Mucosa of stomach (tissue), 1 donor: Measurements from ENCODE around the gene UGP2.

ENCODE experiments used
- H3K27me3 ChIP-seq: one replicate; pipeline ENCODE4 v1.7.0; 2013; ENCODE audit warnings: mild to moderate bottlenecking, low read length; ENCODE audit not compliant: control insufficient read depth, insufficient read depth
- H3K36me3 ChIP-seq: one replicate; pipeline ENCODE4 v1.7.0; 2013; ENCODE audit warnings: low read length; ENCODE audit not compliant: control insufficient read depth, insufficient read depth
- H3K4me1 ChIP-seq: one replicate; pipeline ENCODE4 v1.7.0; 2013; ENCODE audit warnings: mild to moderate bottlenecking, low read length; ENCODE audit not compliant: control insufficient read depth, insufficient read depth
- H3K4me3 ChIP-seq: one replicate; pipeline ENCODE4 v1.7.0; 2013; ENCODE audit warnings: low read length
- H3K9ac ChIP-seq: one replicate; pipeline ENCODE4 v1.7.0; 2013; ENCODE audit warnings: mild to moderate bottlenecking, low read length, moderate library complexity
- H3K9me3 ChIP-seq: one replicate; pipeline ENCODE4 v1.7.0; 2013; ENCODE audit warnings: mild to moderate bottlenecking, low read length, moderate library complexity; ENCODE audit not compliant: control insufficient read depth
- donor health status: Pancreatic carcinoma.

UGP2 gene

GRCh38 chr2:63819256-63819655 is 22.4 kb upstream of the UGP2 start:
- H3K9ac ChIP-seq, result no peak overlapping the region
- no peak overlapping the region for H3K4me3 ChIP-seq
- H3K36me3 ChIP-seq, result no peaks in the 10 kb centered on the region
- no peaks in the 10 kb centered on the region for H3K4me1 ChIP-seq
- H3K9me3 ChIP-seq, result no peaks in the 10 kb centered on the region
- H3K27me3 ChIP-seq, result no peaks in the 10 kb centered on the region

DNA sequence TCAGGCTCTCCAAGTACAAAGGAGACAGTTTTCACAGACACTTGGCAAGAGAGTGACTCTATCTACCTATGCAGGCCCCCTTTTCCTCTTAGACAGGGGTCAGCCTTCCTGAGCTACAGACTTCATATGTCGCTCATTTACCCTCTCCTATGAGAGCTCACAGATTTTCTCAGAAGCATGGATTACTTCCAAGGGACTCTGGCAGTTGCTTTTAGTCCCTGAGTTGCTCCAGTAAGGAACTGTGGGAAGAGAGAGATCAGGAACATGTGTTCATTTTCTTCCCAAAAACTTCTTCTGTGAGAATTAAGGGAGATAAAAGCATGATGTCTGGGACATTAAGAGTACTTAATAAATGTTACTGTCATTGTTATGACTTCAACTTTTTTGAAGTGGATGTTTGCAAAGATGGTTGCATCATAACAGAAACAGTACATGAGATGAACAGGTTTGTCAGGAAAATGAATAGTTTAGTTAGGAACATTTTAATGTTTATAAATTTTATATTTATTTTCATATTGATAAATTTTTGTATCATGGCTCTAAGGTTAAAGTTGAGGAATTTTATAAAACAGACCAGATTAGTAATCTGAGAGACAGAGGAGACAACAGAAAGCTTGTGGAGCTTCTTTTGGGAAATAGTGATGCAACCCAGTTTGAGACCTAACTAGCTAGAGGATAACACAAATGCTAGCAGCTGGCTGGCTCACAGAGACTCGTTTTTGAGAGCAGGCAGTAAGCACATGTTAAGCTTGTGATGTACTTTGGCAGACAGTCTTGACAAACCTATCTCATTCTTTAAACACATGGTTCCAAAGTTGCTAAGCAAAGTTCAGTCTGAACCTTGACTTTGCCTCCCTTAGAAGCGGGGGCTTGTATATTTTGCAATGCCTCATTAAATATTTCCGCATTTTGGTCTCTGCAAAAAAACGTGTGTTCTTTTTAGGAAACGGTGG is 21.7 kb upstream of the UGP2 start:
- H3K4me1 ChIP-seq, result no peaks in the 10 kb centered on the region
- H3K9ac ChIP-seq, result no peak overlapping the region
- no peaks in the 10 kb centered on the region for H3K36me3 ChIP-seq
- no peaks in the 10 kb centered on the region for H3K9me3 ChIP-seq
- H3K4me3 ChIP-seq, result no peak overlapping the region
- no peaks in the 10 kb centered on the region for H3K27me3 ChIP-seq

DNA sequence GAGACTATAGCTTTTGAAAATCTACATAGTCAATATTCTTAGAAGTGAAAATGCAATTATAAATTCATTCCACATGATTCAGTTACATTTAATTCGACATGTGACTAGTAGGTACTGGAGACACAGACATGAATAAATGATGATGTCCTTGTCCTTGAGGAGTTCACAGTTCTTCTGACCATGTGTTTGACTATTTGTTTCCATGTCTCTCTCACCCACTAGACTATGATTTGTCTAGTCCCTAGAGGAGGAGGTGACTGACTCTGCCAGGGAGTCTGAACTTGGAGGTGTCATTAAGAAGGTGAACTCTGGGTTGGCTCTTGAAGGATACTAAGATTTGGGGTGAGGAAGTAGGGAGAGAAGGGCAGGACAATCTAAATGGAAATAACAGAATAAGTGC is 20.7 kb upstream of the UGP2 start:
- no peaks in the 10 kb centered on the region for H3K9me3 ChIP-seq
- H3K4me3 ChIP-seq, result no peak overlapping the region
- no peak overlapping the region for H3K9ac ChIP-seq
- H3K4me1 ChIP-seq, result no peaks in the 10 kb centered on the region
- no peaks in the 10 kb centered on the region for H3K36me3 ChIP-seq
- no peaks in the 10 kb centered on the region for H3K27me3 ChIP-seq

DNA sequence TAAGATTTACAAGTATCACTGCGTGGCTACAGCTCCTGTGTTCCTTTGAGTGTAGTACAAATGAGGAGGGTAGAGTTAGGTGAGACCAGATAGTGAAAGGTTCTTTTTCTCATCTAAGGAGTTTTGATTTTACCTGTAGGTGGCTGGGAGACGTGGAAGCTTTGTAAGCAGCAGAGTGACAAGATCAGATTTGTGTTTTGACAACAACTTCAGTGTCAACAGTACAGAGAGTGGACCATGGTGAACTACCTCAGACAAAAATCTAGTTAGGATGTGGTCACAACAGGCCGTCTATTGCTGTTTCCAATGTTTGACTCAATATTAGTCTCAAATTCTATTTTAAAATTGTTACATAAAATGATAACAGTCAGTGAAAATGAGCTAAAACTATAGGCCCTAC is 20.3 kb upstream of the UGP2 start:
- Histone ChIP-seq H3K9me3 (no peaks in the 10 kb centered on the region), H3K4me1 (no peaks in the 10 kb centered on the region), H3K36me3 (no peaks in the 10 kb centered on the region), H3K27me3 (no peaks in the 10 kb centered on the region), H3K4me3 (no peak overlapping the region), H3K9ac (no peak overlapping the region)

GRCh38 chr2:63822478-63822877 is 19.2 kb upstream of the UGP2 start:
- Histone ChIP-seq H3K9me3 (no peaks in the 10 kb centered on the region), H3K9ac (no peak overlapping the region), H3K4me3 (no peak overlapping the region), H3K4me1 (no peaks in the 10 kb centered on the region), H3K27me3 (no peaks in the 10 kb centered on the region), H3K36me3 (no peaks in the 10 kb centered on the region)

- Histone ChIP-seq H3K36me3 (no peaks in the 10 kb centered on the region), H3K4me3 (no peak overlapping the region), H3K27me3 (no peaks in the 10 kb centered on the region), H3K9ac (no peak overlapping the region), H3K9me3 (no peaks in the 10 kb centered on the region), H3K4me1 (no peaks in the 10 kb centered on the region)
Observed at GRCh38 chr2:63827749-63828148, 13.9 kb upstream of the UGP2 start.

DNA sequence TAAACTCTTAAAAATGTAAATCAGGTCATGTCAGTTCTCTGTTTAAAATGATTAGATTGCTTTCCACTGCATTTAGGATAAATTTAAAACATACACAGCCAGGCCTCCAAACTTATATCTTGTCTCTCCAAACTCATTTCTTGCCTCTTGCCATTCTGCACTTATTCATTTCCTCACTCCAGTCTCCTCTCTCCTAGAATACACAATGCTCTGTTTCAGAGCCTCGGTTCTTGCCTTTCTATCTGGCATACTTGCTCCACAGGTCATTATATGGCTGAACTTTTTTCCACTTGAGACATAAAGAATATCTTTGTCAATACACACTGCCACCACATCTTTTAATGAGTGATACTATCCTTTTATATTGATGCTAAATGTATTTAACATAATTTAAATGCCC is 10.5 kb upstream of the UGP2 start:
- Histone ChIP-seq H3K9me3 (no peaks in the 10 kb centered on the region), H3K9ac (no peak overlapping the region), H3K4me1 (no peaks in the 10 kb centered on the region), H3K4me3 (no peak overlapping the region), H3K27me3 (no peaks in the 10 kb centered on the region), H3K36me3 (no peaks in the 10 kb centered on the region)

- H3K36me3 ChIP-seq, result no peaks in the 10 kb centered on the region
- no peak overlapping the region for H3K9ac ChIP-seq
- no peaks in the 10 kb centered on the region for H3K4me1 ChIP-seq
Observed at GRCh38 chr2:63834401-63834800, 7.3 kb upstream of the UGP2 start.

GRCh38 chr2:63837036-63837594 is 4.6 kb upstream of the UGP2 start:
- H3K9me3 ChIP-seq, result no peaks in the 10 kb centered on the region
- no peak overlapping the region for H3K4me3 ChIP-seq
- no peak overlapping the region for H3K9ac ChIP-seq
- H3K27me3 ChIP-seq, result no peaks in the 10 kb centered on the region
- peaks cover 4% of the 10 kb centered on the region for H3K4me1 ChIP-seq
- no peaks in the 10 kb centered on the region for H3K36me3 ChIP-seq

More at GRCh38 chr2:63834401-63834800, 7.3 kb upstream of the UGP2 start:
- H3K27me3 ChIP-seq, result no peaks in the 10 kb centered on the region
- H3K4me3 ChIP-seq, result no peak overlapping the region
- H3K9me3 ChIP-seq, result no peaks in the 10 kb centered on the region

DNA sequence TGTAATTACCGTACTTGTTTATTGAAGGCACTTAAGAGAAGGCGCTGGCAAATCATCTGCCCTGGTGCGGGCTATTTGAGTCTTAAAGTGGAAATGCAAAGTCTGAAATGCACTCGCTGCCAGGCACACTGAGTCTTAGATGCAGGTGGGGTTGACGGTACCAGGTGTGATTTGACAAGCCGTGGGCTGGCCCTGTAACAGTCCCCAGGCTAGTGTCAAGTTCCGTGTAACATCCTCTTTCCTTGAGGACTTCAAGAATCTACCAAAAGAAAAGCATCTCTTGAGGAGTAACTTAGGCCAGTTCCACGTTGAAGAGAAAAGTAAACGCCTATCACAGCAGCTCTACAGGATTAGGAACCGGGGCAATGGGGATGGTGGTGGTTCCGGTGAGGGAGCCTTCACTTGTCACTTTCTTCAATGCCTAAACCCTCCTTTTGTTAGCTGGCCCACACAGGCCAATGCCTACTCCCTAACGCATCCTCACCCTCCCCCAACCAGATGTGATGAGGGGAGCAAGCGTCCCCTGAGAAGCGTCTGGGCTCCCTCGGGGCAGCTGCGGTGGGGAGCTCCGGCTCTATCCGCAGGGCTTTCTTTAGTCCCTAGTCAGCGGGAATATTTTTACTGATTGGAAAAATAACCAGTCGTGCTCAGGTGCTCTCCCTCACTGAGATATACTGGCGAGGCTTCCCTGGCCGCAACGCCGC is 1.5 kb upstream of the UGP2 start:
- H3K4me1 ChIP-seq, result peaks cover 10% of the 10 kb centered on the region
- H3K27me3 ChIP-seq, result no peaks in the 10 kb centered on the region
- no peaks in the 10 kb centered on the region for H3K9me3 ChIP-seq
- H3K9ac ChIP-seq, result peak overlapping the region; percentile 95
- peak overlapping the region; percentile 86 for H3K4me3 ChIP-seq
- no peaks in the 10 kb centered on the region for H3K36me3 ChIP-seq

DNA sequence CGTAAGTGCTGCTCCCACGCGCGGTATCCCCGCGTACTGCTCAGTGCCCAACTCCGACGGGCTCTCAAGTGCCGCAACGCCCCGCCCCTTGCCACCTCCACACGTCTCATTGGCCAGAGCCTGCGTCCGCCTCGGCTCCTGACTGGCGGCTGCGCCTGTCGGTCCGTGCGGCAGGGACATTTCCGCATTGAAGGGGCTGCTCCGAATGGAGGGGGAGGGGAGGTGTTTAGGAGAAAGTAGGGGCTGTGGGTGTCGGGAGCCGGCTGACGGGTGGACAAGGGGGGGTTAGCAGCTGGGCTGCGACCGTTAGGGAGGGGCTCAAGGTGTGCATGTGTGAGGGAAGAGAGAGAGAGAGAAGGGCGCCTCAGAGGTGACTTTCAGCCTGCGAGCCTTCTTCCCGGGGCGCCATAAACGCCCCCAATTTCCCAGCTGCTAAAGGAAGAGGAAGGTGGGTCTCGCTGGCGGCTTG is 877 bp upstream of the UGP2 start:
- peaks cover 10% of the 10 kb centered on the region for H3K4me1 ChIP-seq
- no peaks in the 10 kb centered on the region for H3K27me3 ChIP-seq
- H3K9ac ChIP-seq, result peak overlapping the region; percentile 95
- no peaks in the 10 kb centered on the region for H3K36me3 ChIP-seq
- H3K4me3 ChIP-seq, result peak overlapping the region; percentile 86
- H3K9me3 ChIP-seq, result no peaks in the 10 kb centered on the region
